GM21619 (cell line): ENCODE data around the gene ZNF548.
"Not testable (repeated sequence)": the region's sequence is repeated elsewhere in the genome, so short reads cannot be mapped to it uniquely, and the experiment has no call there.

Source experiments
- ATAC-seq: cut with Tn5 transposase; IDR thresholded peaks from one replicate; pipeline ENCODE4 v1.9.1; 2021; ENCODE audit not compliant: unreplicated experiment

The ZNF548 gene

DNA sequence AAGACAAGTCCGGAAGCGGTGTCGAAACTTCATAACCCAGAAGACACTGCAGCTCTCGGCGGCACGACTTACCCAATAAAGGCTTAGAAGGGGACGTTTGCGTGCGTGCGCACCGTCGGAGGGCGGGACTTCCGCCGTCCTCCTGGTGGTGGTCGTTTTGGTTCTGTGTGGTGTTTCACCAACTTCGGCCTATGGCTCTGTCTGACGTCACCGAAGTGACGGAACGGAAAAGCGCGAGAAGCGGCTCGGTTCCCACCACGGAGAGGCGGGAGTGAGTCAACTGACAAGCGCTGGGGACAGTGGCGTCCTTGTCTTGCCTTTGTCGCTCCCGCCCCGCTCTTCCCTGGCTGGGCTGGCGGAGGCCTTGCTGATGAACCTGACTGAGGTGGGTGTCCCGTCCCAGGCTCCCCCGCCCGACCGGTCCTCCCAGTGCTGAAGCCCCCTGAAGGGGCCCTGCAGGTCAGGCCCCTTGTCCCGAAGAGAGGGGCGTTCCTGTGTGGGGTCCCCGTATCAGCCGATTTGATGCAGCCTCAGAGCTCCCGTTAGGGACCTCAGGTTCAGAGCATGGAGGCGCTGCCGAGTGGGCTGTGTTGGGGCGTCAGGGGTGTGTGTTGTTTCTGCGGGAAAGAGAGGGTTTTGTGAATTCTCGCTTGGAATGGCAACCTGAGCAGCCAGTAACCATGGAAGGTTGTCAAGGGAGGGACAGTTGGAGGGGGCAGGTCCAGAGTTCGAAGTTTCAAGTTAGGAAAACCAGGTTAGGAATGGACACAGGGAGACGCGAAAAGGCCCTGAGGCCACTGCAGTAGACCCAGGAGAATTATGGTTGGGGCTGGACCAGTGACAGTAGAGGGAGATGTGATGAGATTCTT lies at the start of gene ZNF548:
Gene ZNF548 (plus strand): TSS at position 125 of the 869 bp plus-strand sequence. CDS start 246 bp downstream, at position 371.
- ATAC-seq: peak; percentile 97

DNA sequence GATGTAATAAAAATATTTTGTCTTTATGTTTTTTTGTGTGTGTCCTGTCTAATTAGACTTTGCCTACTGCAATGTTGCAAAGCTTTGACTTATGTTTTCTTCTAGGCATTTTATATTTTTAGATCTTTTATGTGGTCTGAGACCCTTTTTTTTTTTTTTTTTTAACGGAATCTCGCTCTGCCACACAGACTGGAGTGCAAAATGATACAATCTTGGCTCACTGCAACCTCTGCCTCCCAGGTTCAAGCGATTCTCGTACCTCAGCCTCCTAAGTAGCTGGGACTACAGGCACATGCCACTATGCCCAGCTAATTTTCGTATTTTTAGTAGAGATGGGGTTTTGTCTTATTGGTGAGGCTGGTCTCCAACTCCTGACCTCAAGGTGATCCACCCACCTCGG lies 47.1 kb upstream of the ZNF548 start:
- ATAC-seq: no peak

DNA sequence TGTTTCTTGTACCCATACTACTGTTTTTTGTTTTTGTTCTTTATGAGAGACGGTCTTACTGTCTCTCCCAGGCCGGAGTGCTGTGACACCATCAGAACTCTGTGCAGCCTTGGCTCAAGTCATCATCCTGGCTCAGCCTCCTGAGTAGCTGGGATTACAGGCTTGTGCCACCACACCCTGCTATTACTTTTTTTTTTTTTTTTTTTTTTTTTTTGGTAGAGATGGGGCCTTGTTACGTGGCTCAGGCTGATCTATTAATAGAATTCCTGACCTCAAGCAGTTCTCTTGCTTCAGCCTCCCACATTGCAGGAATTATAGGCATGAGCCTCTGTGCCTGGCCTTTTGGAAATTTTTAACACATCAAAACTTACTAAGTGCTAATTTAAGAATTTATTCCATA lies 41.5 kb upstream of the ZNF548 start:
- no peak for ATAC-seq

DNA sequence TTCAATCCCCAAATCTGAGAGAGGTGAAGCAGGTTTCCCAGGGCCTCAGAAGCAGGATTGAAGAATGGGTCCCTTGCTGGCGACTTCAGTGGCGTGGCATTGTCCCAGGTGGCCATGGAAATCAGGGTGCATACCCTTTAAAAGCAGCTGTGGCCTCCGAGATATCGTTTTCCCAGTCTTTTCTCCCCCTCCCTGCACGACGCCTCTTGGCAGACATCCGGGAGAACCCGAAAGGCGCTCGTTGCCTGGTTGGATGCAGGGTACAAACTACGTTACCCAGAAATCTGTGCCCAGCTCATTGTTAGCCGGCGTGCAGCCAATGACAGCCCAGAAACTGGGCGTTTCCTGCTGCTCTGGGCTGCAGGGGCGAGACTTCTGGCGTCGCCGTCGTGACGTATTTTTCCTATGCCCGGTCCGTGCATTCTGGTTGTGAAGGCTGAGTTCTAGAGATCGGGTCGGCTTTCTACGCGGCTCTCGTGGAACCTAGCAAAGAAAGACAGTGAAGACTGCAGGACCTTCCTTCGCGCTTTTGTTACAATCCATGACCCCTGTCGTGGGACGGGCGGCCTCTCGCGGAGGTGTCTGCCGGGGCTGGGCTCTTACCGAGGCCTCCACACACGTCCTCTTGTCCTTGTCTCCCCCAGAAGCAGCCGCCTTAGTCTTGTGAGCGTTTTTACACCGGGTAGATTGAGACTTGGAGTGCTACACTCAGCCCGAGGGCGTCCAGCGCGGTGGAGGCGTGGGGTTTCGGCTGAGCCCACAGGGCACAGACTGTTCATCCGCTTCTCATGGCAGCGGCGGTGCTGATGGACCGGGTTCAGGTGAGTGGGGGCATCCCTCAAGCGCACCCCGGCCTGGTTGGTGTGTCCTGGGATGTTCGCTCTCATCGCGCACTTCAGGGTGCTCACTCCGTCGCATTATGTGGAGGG lies 38.5 kb upstream of the ZNF548 start, which contains the start of gene ZNF304:
Gene ZNF304 (plus strand): TSS at position 395 of the 929 bp plus-strand sequence. CDS start 394 bp downstream, at position 789.
- ATAC-seq: peak; percentile 97

DNA sequence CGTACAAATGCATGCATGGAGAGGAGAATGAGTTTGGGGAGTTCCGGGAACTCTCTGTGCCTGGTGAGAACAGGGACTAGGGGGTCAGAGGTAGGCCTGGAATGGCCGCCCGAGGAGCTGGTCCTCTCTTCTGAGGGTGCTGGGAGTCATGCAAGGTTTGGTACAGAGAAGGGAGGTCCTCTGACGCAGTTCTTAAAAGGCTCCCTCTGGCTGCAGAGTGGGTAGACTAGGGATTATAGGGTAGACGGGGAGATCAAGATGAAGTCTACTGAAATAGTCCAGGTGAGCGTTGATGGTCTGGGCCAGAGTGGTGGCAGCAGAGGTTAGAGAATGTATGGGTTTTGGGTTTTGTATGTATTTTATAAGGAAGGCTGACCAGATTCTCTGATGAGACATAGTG lies 37.8 kb upstream of the ZNF548 start:
- ATAC-seq: no peak

DNA sequence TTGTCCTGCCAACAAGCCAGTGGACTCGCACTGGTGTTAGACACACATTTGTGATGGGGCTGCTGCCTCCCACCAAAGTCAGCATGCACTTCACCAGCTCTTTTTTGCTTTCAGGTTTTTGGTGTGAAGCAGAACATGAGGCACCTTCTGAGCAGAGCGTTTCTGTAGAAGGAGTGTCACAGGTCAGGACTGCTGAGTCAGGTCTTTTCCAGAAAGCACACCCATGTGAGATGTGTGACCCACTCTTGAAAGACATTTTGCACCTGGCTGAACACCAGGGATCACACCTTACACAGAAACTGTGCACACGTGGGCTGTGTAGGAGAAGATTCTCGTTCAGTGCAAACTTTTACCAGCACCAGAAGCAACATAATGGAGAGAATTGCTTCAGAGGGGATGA lies 33.7 kb upstream of the ZNF548 start:
- no peak for ATAC-seq

DNA sequence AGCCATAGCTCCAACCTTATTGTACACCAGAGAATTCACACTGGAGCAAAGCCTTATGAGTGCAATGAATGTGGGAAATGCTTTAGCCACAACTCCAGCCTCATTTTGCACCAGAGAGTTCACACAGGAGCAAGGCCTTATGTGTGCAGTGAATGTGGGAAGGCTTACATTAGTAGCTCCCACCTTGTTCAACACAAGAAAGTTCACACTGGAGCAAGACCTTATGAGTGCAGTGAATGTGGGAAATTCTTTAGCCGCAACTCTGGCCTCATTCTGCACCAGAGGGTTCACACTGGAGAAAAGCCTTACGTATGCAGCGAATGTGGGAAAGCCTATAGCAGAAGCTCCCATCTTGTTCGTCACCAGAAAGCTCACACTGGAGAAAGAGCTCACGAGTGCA lies 32.2 kb upstream of the ZNF548 start:
- no peak for ATAC-seq

DNA sequence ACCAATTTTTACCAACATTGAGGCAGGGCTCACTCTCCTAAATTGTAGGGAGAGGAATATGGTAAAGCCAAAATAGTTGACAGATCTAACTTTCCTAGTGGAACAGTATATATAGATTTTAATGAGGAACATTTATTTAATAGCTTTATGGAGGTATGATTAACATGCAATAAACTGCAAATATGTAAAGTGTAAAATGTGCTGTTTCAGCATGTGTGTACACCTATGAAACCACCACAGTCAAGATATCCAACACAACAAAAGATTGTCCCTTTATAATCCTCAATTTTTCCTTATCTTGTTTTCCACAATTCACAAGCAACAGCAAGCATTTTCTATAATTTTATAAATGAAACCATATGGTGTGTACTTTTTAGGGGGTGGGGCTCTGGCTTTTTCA lies 30.4 kb upstream of the ZNF548 start:
- no peak for ATAC-seq

DNA sequence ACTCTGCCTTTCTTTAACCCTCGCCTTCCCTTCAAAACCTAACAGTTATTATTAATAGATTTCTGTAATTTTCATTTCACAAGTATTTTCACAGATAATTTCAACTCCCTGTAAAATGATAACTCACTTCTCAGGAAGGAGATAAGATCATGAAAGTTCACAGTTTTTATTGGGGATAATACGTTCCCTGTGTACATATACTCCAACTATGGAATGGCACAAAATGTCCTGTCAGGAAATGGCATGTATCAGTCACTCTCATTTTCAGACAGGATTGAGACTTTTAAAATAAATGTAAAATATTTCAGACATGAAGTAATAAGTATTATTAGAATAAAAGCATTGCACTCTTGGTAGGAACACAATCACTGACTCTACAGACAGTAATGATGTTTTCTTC lies 27.2 kb upstream of the ZNF548 start:
- no peak for ATAC-seq

DNA sequence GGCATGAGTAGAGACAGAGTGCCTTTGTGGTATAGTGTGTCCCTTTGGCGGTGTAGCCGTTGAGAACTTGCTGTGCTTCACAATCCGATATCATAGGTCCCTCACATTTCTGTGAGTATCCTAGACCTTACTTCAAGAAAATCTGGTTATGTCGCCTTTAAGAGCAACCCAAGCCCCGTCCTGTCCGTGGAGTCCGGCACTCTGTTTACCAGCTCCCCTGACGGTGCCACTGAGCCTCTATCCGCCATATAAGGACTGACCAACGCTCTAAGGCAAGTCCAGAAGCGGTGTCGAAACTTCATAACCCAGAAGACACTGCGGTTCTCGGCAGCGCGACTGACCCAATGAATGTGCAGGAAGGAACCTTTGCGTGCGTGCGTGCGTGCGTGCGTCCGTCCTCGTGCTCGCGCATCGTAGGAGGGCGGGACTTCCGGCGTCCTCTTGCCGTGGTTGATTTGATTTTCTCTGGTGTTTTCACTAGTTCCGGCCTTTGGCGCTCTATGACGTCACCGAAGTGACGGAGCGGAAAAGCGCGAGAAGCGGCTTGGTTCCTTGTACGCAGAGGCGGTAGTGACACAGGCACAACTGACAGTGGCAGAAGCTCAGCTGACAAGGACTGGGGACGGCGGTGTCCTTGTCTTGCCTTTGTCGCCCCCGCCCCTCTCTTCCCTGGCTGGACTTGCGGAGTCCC lies 26.5 kb upstream of the ZNF548 start, which contains the start of the genes TRAPPC2B and ZNF547:
Gene TRAPPC2B (plus strand): TSS at position 555 of the 691 bp plus-strand sequence. CDS start 1,283 bp downstream, outside the sequence.
Gene ZNF547 (plus strand): TSS at position 555 of the 691 bp plus-strand sequence. CDS start 5,005 bp downstream, outside the sequence.
- peak; percentile 95 for ATAC-seq

DNA sequence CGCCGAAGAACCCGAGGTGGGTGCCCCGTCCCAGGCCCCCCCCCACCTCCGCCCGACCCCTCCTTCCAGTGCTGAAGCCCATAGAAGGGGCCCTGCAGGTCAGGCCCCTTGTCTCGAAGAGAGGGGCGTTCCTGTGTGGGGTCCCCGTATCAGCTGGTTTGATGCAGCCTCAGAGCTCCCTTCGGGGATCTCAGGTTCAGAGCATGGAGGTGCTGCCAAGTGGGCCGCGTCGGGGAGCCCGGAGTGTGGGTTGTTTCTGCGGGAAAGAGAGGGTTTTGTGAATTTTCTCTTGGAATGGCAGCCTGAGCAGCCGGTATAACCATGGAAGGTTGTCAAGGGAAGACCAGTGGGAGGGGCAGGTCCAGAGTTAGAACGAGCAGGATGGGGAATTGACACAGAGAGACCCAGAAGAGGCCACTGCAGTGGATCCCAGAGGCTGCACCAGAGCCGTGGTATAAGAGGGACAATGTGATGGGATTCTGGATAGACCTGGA lies 25.9 kb upstream of the ZNF548 start:
- peak; percentile 8 for ATAC-seq

DNA sequence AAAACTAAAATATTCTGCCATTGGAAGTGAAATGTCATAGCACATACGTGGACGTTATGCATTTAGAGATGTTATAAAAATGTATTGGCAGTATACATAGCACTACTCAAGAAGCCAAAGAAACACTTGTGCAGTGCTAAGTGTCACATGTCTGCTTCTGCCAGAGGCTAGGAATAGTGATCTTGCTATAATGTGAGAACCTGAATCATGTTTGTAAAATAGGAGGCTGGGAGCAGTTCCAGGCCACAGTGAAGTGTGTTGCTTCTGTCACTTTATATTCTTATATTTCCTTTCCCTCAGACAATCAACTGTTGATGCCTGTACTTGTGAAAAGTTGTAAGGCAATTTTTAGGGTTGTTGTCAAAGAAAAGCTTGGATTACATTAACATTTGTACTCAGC lies 22.9 kb upstream of the ZNF548 start:
- no peak for ATAC-seq

DNA sequence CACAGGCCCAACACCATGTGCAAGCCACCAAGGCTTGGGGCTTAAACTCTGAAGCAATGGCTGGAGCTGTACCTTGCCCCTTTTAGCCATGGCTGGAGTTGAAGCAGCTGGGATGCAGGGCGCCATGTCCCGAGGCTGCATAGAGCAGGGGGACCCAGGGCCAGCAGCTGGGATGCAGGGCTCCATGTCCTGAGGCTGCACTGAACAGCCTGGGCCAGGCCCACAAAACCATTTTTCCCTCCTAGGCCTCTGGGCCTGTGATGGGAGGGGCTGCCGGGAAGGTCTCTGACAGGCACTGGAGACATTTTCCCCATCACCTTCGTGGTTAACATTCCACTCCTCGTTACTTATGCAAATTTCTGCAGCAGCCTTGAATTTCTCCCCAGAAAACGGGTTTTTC lies 15.5 kb upstream of the ZNF548 start:
- ATAC-seq: no peak

DNA sequence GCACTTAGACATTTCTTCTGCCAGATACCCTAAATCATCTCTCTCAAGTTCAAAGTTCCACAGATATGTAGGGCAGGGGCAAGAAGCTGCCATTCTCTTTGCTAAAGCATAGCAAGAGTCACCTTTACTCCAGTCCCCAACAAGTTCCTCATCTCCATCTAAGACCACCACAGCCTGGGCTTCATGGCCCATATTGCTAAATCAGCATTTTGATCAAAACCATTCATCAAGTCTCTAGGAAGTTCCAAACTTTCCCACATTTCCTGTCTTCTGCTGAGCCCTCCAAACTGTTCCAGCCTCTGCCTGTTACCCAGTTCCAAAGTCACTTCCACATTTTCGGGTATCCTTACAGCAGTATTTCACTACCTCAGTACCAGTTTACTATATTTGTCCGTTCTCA lies 15.0 kb upstream of the ZNF548 start:
- ATAC-seq: not testable (repeated sequence)

DNA sequence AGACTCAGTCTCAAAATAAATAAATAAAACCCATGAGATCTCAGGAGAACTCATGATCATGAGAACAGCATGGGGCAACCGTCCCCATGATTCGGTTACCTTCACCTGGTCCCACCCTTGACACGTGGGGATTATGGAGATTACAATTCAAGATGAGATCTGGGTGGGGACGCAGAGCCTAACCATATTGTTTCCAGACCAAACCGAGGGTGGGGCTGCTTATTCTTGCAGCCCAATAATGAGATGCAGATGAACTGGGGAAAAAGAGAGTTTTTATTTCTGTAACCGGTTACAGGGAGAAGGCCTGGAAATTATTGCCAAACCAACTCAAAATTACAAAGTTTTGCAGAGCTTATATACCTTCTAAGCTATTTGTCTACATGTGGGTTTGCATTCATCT lies 13.5 kb upstream of the ZNF548 start:
- ATAC-seq: no peak

DNA sequence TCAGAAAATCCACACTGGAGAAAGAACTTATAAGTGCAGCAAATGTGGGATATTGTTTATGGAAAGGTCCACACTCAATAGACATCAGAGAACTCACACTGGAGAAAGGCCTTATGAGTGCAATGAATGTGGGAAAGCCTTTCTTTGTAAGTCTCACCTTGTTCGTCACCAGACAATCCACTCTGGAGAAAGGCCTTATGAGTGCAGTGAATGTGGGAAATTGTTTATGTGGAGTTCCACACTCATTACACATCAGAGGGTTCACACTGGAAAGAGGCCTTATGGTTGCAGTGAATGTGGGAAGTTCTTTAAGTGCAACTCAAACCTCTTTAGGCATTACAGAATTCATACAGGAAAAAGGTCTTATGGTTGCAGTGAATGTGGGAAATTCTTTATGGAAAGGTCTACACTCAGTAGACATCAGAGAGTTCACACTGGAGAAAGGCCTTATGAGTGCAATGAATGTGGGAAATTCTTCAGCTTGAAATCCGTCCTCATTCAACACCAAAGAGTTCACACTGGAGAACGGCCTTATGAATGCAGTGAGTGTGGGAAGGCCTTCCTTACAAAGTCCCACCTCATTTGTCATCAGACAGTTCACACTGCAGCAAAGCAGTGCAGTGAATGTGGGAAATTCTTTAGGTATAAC lies 12.0 kb upstream of the ZNF548 start:
- no peak for ATAC-seq

DNA sequence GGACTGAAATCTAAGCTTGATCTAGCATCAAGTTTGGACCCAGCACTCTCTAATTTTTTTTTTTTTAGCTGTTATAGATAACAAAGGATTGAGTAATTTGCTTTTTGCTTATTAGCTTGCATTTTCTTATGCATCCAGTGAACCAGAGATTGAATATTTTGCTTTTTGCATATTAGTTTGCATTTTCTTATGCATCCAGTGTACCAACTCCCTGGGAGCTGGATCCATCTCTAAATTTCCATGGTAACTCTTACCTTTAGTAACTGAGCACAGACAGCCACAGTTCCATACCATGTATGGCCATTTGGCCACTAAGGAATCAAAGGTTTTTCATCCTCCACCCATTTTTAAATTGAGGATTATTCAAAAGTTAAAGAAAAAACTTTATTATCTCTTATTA lies 8.7 kb upstream of the ZNF548 start:
- no peak for ATAC-seq

DNA sequence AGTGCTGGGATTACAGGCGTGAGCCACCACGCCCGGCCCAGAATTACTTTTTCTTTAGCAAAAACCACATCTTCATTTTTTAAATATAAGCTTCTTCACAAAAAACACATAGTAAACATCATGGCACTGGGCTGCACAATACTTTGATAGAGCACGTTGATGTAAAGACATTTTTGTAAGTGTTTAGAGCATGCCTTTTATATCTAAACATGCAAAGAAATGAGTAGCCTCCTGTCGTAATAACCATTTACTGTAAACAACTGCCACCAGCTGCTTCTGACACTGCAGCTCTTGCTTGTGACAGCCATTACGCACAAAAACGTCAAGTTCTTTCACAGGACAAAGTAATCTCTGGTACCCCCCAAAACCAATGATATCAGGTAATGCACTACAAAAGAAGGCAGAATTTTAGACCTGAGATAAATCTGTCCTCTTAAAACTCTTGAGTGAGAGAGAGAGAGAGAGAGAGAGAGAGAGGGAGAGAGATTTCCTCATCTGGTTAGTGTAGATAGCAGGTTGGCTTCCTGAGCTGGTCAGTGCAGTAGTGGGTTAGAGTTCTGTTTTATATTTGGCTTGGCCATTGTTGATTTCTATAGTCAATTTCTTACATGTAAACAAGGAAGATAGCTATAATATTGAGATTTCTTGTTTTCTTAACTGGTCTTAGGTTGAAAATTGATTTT lies 6.7 kb upstream of the ZNF548 start:
- ATAC-seq: no peak

DNA sequence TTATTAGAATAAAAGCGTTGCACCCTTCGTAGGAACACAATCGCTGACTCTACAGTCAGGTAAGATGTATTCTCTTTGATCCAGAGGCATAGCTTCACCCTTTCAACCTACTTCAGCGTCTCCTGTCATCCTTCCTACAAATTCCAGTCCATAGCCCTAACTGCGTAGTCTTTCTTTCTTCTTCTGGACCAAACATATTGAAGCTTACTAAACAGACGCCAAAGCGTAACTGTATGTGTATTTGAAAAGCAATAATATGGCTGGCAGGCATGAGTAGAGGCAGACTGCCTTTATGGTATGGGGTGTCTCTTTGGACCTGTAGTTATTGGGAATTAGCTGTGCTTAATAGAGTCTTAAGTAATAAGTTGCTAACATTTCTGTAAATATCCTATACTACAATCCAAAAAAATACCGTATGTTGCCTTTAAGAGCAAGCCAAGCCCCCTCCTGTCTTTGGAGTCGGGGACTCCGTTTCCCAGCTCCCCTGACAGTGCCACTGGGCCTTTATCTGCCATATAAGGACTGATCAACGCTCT lies 392 bp upstream of the ZNF548 start:
- no peak for ATAC-seq
